ENCODE measurements around the gene VAMP5. TPM values are rescaled to one million over a fixed set of nuclear protein-coding genes. Genes with fewer than 3 reads are reported as not detected.
"Not testable (repeated sequence)": the region's sequence is repeated elsewhere in the genome, so short reads cannot be mapped to it uniquely, and the experiment has no call there.

VAMP5 gene
- total and polyA plus RNA-seq, 2 donors from 2014 or later: 46.0 to 145 TPM

DNA sequence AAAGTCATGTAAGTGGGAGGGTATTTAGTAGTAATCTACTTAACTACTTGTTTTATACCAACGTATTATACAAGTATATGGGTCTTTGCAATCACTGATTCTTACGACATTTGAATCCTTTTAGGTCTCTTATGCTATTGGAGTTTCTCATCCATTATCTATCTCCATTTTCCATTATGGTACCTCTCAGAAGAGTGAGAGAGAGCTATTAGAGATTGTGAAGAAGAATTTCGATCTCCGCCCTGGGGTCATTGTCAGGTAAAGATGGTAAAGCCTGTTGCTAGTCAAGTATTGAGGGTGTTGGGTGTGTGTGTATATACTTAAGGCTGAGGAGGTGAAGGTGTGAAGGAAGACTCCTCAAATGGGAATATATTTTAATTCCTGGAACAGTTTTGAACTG lies 41.5 kb upstream of the VAMP5 start:
- H3K27ac ChIP-seq (ENCODE audit: low read depth in 2 of 2, low read length in 2 of 2): no peak overlapping the region
- FAIRE-seq: no peak
- peaks cover 6 to 10% (median 6%) of the 10 kb centered on the region in 3 donors for H3K4me1 ChIP-seq (ENCODE audit: control insufficient read depth in 2 of 3, insufficient read depth in 2 of 3, low read depth in 1 of 3, low read length in 3 of 3)
- H3K4me3 ChIP-seq (ENCODE audit: low read length in 3 of 3): no peak overlapping the region
- DNase-seq: no peak
- intact Hi-C loops (cut with DNase I): no loop called here
- H3K27me3 ChIP-seq (ENCODE audit: control insufficient read depth, insufficient read depth, low read length): no peaks in the 10 kb centered on the region
- peaks cover 23 to 49% (median 32%) of the 10 kb centered on the region in 3 donors for H3K36me3 ChIP-seq (ENCODE audit: control insufficient read depth in 2 of 3, insufficient read depth in 3 of 3, low read length in 3 of 3)
- no peak overlapping the region for H3K9ac ChIP-seq (ENCODE audit: low read length in 3 of 3)
- TF ChIP-seq, protein P1, sequence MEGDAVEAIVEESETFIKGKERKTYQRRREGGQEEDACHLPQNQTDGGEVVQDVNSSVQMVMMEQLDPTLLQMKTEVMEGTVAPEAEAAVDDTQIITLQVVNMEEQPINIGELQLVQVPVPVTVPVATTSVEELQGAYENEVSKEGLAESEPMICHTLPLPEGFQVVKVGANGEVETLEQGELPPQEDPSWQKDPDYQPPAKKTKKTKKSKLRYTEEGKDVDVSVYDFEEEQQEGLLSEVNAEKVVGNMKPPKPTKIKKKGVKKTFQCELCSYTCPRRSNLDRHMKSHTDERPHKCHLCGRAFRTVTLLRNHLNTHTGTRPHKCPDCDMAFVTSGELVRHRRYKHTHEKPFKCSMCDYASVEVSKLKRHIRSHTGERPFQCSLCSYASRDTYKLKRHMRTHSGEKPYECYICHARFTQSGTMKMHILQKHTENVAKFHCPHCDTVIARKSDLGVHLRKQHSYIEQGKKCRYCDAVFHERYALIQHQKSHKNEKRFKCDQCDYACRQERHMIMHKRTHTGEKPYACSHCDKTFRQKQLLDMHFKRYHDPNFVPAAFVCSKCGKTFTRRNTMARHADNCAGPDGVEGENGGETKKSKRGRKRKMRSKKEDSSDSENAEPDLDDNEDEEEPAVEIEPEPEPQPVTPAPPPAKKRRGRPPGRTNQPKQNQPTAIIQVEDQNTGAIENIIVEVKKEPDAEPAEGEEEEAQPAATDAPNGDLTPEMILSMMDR (IDR thresholded peaks at IDR 0.05; ENCODE audit: borderline replicate concordance, extremely low read depth, insufficient read depth): no peak
- no peaks in the 10 kb centered on the region for H3K9me3 ChIP-seq (ENCODE audit: control insufficient read depth in 2 of 3, insufficient read depth in 1 of 3, low read length in 3 of 3)

DNA sequence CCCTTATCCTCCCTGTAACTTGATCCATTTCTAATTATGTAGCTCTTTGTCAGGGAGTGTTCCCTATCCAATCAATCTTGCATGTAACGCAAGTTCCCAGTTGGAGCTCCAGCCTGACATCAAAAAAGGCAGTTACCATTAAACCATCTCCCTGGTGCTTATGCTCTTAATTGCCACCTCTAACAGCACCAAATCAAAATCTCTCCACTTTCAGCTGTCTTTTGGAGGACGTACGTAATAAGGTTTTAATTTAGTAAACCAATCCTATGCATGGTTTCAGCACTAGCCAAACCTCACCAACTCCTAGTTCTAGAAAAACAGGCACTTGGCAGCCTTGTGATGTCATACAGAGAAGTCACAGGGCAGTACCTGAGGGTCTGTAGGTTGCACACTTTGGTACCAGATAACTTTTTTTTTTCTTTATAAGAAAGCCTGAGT lies 40.0 kb upstream of the VAMP5 start:
- Histone ChIP-seq H3K36me3 (ENCODE audit: control insufficient read depth in 2 of 3, insufficient read depth in 3 of 3, low read length in 3 of 3) (peaks cover 24 to 49% (median 32%) of the 10 kb centered on the region in 3 donors), H3K4me1 (ENCODE audit: control insufficient read depth in 2 of 3, insufficient read depth in 2 of 3, low read depth in 1 of 3, low read length in 3 of 3) (peaks cover 6 to 18% (median 6%) of the 10 kb centered on the region in 3 donors)
- H3K9me3 ChIP-seq (ENCODE audit: control insufficient read depth in 2 of 3, insufficient read depth in 1 of 3, low read length in 3 of 3); H3K27ac ChIP-seq (ENCODE audit: low read depth in 2 of 2, low read length in 2 of 2); intact Hi-C loops (cut with DNase I); H3K4me3 ChIP-seq (ENCODE audit: low read length in 3 of 3); FAIRE-seq; H3K27me3 ChIP-seq (ENCODE audit: control insufficient read depth, insufficient read depth, low read length); H3K9ac ChIP-seq (ENCODE audit: low read length in 3 of 3): not testable (repeated sequence)
- peak in 1 of 5 donors; percentile 27 for DNase-seq

DNA sequence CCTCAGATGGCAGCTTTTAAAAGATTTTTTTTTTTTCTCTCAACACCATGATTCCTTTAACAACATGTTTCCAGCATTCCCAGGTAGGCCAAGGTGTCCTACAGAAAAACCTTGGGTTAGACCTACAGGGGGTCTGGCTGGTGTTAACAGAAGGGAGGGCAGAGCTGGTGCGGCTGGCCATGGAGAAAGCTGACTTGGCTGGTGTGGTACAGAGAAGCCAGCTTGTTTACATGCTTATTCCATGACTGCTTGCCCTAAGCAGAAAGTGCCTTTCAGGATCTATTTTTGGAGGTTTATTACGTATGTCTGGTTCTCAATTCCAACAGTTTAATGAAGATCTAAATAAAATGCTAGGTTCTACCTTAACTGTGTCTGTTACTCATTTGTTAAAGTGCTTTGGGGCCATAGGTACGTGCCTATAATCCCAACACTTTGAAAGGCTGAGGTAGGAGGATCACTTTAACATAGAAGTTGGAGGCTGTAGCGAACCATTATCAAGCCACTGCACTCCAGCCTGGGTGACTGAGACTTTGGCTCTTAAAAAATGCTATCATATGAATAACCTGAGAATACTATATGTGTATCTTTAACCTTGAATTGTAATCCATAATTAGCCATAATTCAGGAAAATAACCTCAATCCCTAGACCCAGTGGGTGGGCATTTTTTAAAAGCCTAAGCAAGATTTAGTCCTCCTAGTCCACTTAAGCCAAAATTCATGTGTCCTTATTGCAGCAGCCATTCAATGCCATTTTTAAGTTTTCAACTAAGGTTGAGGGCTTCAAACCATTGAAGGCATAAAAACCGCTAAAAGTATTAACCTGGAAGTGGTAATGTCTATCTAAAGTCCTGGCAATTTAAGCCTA lies 39.1 kb upstream of the VAMP5 start:
- intact Hi-C loops (cut with DNase I); FAIRE-seq; H3K9me3 ChIP-seq (ENCODE audit: control insufficient read depth in 2 of 3, insufficient read depth in 1 of 3, low read length in 3 of 3); DNase-seq; H3K4me3 ChIP-seq (ENCODE audit: low read length in 3 of 3); H3K27ac ChIP-seq (ENCODE audit: low read depth in 2 of 2, low read length in 2 of 2); H3K9ac ChIP-seq (ENCODE audit: low read length in 3 of 3); H3K27me3 ChIP-seq (ENCODE audit: control insufficient read depth, insufficient read depth, low read length): not testable (repeated sequence)
- Histone ChIP-seq H3K4me1 (ENCODE audit: control insufficient read depth in 2 of 3, insufficient read depth in 2 of 3, low read depth in 1 of 3, low read length in 3 of 3) (peaks cover 6 to 18% (median 6%) of the 10 kb centered on the region in 3 donors), H3K36me3 (ENCODE audit: control insufficient read depth in 2 of 3, insufficient read depth in 3 of 3, low read length in 3 of 3) (peaks cover 24 to 50% (median 33%) of the 10 kb centered on the region in 3 donors)

DNA sequence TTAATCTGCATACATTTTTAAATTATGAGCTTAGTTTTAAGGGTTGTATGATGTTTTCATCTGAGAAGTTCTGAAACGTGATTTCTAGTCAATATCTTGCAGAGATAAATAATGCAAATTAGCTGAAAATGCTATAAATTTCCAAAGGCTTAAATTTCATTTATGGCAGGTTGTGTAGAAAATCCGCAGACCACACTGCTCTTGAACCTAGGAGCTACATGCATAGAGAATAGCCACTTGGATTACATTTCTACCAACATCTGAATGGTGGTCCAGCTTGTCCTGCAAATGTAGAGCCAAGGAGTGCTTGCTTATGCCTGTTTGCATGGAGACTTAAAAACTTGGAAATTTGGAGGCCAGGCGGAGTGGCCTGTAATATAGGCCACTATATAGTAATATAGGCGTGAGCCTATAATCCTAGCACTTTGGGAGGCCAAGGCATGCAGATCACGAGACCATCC lies 38.4 kb upstream of the VAMP5 start:
- TF ChIP-seq, protein P1 (IDR thresholded peaks at IDR 0.05; ENCODE audit: borderline replicate concordance, extremely low read depth, insufficient read depth): no peak
- peaks cover 6 to 18% (median 6%) of the 10 kb centered on the region in 3 donors for H3K4me1 ChIP-seq (ENCODE audit: control insufficient read depth in 2 of 3, insufficient read depth in 2 of 3, low read depth in 1 of 3, low read length in 3 of 3)
- no peak overlapping the region for H3K27ac ChIP-seq (ENCODE audit: low read depth in 2 of 2, low read length in 2 of 2)
- no peak for FAIRE-seq
- DNase-seq: no peak
- H3K4me3 ChIP-seq (ENCODE audit: low read length in 3 of 3): no peak overlapping the region
- peaks cover 27 to 57% (median 39%) of the 10 kb centered on the region in 3 donors for H3K36me3 ChIP-seq (ENCODE audit: control insufficient read depth in 2 of 3, insufficient read depth in 3 of 3, low read length in 3 of 3)
- no peaks in the 10 kb centered on the region for H3K9me3 ChIP-seq (ENCODE audit: control insufficient read depth in 2 of 3, insufficient read depth in 1 of 3, low read length in 3 of 3)
- intact Hi-C loops (cut with DNase I): no loop called here
- no peaks in the 10 kb centered on the region for H3K27me3 ChIP-seq (ENCODE audit: control insufficient read depth, insufficient read depth, low read length)
- H3K9ac ChIP-seq (ENCODE audit: low read length in 3 of 3): no peak overlapping the region
